ENCODE data around the gene ERAS.

ERAS gene

GRCh38 chrX:48839686-48840085 is 13.4 kb downstream of the ERAS start:
- ATAC-seq: no peak
- TF ChIP-seq POU6F1 (CRISPR knock-in tag; IDR thresholded peaks at IDR 0.05; ENCODE audit: borderline replicate concordance, low read depth): no peak
- TF ChIP-seq TCF4 (CRISPR knock-in tag; IDR thresholded peaks at IDR 0.05; ENCODE audit: borderline replicate concordance): no peak
- TF ChIP-seq TOX (CRISPR knock-in tag; IDR thresholded peaks at IDR 0.05; ENCODE audit: borderline replicate concordance): no peak
- no peak for TF ChIP-seq OSR1 (CRISPR knock-in tag; IDR thresholded peaks at IDR 0.05)
- TF ChIP-seq GLIS3 (CRISPR knock-in tag; IDR thresholded peaks at IDR 0.05): no peak
- TF ChIP-seq CSDC2 (CRISPR knock-in tag; IDR thresholded peaks at IDR 0.05): no peak
- no peak for TF ChIP-seq ESRRG (CRISPR knock-in tag; IDR thresholded peaks at IDR 0.05)
- no peak for TF ChIP-seq BACH2 (CRISPR knock-in tag; IDR thresholded peaks at IDR 0.05; ENCODE audit: borderline replicate concordance)
- TF ChIP-seq, protein P1, sequence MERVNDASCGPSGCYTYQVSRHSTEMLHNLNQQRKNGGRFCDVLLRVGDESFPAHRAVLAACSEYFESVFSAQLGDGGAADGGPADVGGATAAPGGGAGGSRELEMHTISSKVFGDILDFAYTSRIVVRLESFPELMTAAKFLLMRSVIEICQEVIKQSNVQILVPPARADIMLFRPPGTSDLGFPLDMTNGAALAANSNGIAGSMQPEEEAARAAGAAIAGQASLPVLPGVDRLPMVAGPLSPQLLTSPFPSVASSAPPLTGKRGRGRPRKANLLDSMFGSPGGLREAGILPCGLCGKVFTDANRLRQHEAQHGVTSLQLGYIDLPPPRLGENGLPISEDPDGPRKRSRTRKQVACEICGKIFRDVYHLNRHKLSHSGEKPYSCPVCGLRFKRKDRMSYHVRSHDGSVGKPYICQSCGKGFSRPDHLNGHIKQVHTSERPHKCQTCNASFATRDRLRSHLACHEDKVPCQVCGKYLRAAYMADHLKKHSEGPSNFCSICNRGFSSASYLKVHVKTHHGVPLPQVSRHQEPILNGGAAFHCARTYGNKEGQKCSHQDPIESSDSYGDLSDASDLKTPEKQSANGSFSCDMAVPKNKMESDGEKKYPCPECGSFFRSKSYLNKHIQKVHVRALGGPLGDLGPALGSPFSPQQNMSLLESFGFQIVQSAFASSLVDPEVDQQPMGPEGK (CRISPR knock-in tag; IDR thresholded peaks at IDR 0.05; ENCODE audit: borderline replicate concordance): no peak
- no peak for TF ChIP-seq SNAI2 (CRISPR knock-in tag; IDR thresholded peaks at IDR 0.05)
- TF ChIP-seq RARB (CRISPR knock-in tag; IDR thresholded peaks at IDR 0.05): no peak
- TF ChIP-seq, protein P2, sequence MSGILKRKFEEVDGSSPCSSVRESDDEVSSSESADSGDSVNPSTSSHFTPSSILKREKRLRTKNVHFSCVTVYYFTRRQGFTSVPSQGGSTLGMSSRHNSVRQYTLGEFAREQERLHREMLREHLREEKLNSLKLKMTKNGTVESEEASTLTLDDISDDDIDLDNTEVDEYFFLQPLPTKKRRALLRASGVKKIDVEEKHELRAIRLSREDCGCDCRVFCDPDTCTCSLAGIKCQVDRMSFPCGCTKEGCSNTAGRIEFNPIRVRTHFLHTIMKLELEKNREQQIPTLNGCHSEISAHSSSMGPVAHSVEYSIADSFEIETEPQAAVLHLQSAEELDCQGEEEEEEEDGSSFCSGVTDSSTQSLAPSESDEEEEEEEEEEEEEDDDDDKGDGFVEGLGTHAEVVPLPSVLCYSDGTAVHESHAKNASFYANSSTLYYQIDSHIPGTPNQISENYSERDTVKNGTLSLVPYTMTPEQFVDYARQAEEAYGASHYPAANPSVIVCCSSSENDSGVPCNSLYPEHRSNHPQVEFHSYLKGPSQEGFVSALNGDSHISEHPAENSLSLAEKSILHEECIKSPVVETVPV (CRISPR knock-in tag; IDR thresholded peaks at IDR 0.05): no peak

DNA sequence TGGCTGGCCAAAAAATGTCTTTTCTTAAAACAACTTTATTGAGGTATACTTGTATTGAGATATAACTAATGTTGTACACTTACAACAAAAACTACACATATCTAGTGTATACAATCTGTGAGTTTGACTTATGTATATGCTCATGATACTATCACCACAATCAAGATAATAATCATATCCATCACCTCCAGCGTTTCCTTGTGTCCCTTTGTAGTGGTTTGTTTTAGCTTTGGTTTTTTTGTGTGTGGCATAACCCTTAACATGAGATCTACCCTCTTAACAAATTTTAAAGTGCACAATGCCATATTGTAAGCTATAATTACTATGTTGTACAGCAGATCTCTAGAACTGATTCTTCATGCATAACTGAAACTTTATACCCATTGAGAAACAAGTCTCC is 22.5 kb downstream of the ERAS start:
- ATAC-seq: no peak
- TF ChIP-seq ZNF565 (CRISPR knock-in tag; conservative IDR thresholded peaks at IDR 0.05; ENCODE audit: low read depth): no peak
- no peak for TF ChIP-seq ZFP3 (CRISPR knock-in tag; IDR thresholded peaks at IDR 0.05)
- TF ChIP-seq, protein P2 (CRISPR knock-in tag; IDR thresholded peaks at IDR 0.05): no peak
- TF ChIP-seq ZNF70 (CRISPR knock-in tag; IDR thresholded peaks at IDR 0.05): no peak
- TF ChIP-seq ARNTL (CRISPR knock-in tag; IDR thresholded peaks at IDR 0.05; ENCODE audit: borderline replicate concordance, low read depth): no peak
- TF ChIP-seq, protein P1 (CRISPR knock-in tag; IDR thresholded peaks at IDR 0.05; ENCODE audit: borderline replicate concordance): no peak
- no peak for TF ChIP-seq ISL1 (CRISPR knock-in tag; IDR thresholded peaks at IDR 0.05)
- TF ChIP-seq ESRRG (CRISPR knock-in tag; IDR thresholded peaks at IDR 0.05): no peak
- no peak for TF ChIP-seq OSR1 (CRISPR knock-in tag; IDR thresholded peaks at IDR 0.05)
- TF ChIP-seq PPARA (CRISPR knock-in tag; IDR thresholded peaks at IDR 0.05; ENCODE audit: borderline replicate concordance): no peak
- TF ChIP-seq TSHZ2 (CRISPR knock-in tag; IDR thresholded peaks at IDR 0.05): no peak
- no peak for TF ChIP-seq SNAI2 (CRISPR knock-in tag; IDR thresholded peaks at IDR 0.05)
- TF ChIP-seq GLIS3 (CRISPR knock-in tag; IDR thresholded peaks at IDR 0.05): no peak
- TF ChIP-seq CSDC2 (CRISPR knock-in tag; IDR thresholded peaks at IDR 0.05): no peak
- TF ChIP-seq BACH2 (CRISPR knock-in tag; IDR thresholded peaks at IDR 0.05; ENCODE audit: borderline replicate concordance): no peak
- no peak for TF ChIP-seq TOX (CRISPR knock-in tag; IDR thresholded peaks at IDR 0.05; ENCODE audit: borderline replicate concordance)
- no peak for TF ChIP-seq TCF4 (CRISPR knock-in tag; IDR thresholded peaks at IDR 0.05; ENCODE audit: borderline replicate concordance)
- no peak for TF ChIP-seq ZC3H10 (CRISPR knock-in tag; IDR thresholded peaks at IDR 0.05)
